Endothelial cell (in vitro differentiated cells): ENCODE results near the gene TMEM185B. TPM values are rescaled to one million over a fixed set of nuclear protein-coding genes. Genes with fewer than 3 reads are reported as not detected.
A peak's percentile ranks its signal among the peaks of the same experiment; 100 is the strongest.

Experiments used
- DNase-seq: peaks from one replicate; pipeline ENCODE4 v3.0.0; 2021; ENCODE audit warnings: low spot score
- H3K27ac Mint-ChIP-seq: one replicate; pipeline ENCODE4 v1.8.0; 2021; ENCODE audit warnings: mixed read lengths, inconsistent platforms; ENCODE audit not compliant: unreplicated experiment
- H3K27me3 Mint-ChIP-seq: one replicate; pipeline ENCODE4 v1.8.0; 2021; ENCODE audit warnings: mild to moderate bottlenecking, moderate library complexity, mixed read lengths, inconsistent platforms; ENCODE audit not compliant: unreplicated experiment
- H3K36me3 Mint-ChIP-seq: one replicate; pipeline ENCODE4 v1.8.0; 2021; ENCODE audit warnings: mild to moderate bottlenecking, low read depth, mixed read lengths, inconsistent platforms; ENCODE audit not compliant: unreplicated experiment
- H3K4me1 Mint-ChIP-seq: one replicate; pipeline ENCODE4 v1.8.0; 2021; ENCODE audit warnings: mild to moderate bottlenecking, mixed read lengths, inconsistent platforms; ENCODE audit not compliant: unreplicated experiment
- H3K4me3 Mint-ChIP-seq: one replicate; pipeline ENCODE4 v1.8.0; 2021; ENCODE audit warnings: mild to moderate bottlenecking, mixed read lengths, inconsistent platforms; ENCODE audit not compliant: unreplicated experiment
- H3K9me3 Mint-ChIP-seq: one replicate; pipeline ENCODE4 v1.8.0; 2021; ENCODE audit warnings: mixed read lengths, inconsistent platforms; ENCODE audit not compliant: unreplicated experiment
- CTCF ChIP-seq: fragments of 200-600 bp; sonication (generic); IDR thresholded peaks from one replicate; pipeline ENCODE4 v1.5.0; 2021; ENCODE audit warnings: antibody characterized with exemption; ENCODE audit not compliant: unreplicated experiment
- total RNA-seq: library from RNA; stranded (reverse); fragmentation: NEBNext Ultra II Directional; extraction: Animal tissue kit (Norgen Biotek cat#: 25700); gene quantifications from one replicate; pipeline ENCODE4 v1.2.1, GENCODE V29; 2021; ENCODE audit not compliant: unreplicated experiment

Gene TMEM185B
- total RNA-seq, 1 donor from 2014 or later = 38.4 TPM

GRCh38 chr2:120252225-120253020, 29.2 kb upstream of the TMEM185B start, which contains the start of gene RALB:
TSS of gene RALB (plus strand) at chr2:120252852. CDS start at chr2:120278665, 25,813 bp downstream.
- Mint-ChIP-seq H3K4me1 (peaks cover 66% of the 10 kb centered on the region), H3K36me3 (peaks cover 38% of the 10 kb centered on the region), H3K27me3 (peaks cover 22% of the 10 kb centered on the region), H3K27ac (peak within 1 kb of the TSS; percentile 93), H3K9me3 (no peaks in the 10 kb centered on the region), H3K4me3 (peak within 1 kb of the TSS; percentile 99)
- TF ChIP-seq CTCF = no peak
- DNase-seq = peak; percentile 100

- peak overlapping the region; percentile 89 for H3K27ac Mint-ChIP-seq
Observed at GRCh38 chr2:120251880-120252224, 28.7 kb upstream of the TMEM185B start.

GRCh38 chr2:120251078-120251477, 27.9 kb upstream of the TMEM185B start:
- TF ChIP-seq CTCF = no peak
- Mint-ChIP-seq H3K9me3 (no peaks in the 10 kb centered on the region), H3K4me3 (no peak overlapping the region), H3K36me3 (peaks cover 26% of the 10 kb centered on the region), H3K27ac (no peak overlapping the region), H3K27me3 (peaks cover 22% of the 10 kb centered on the region), H3K4me1 (peaks cover 65% of the 10 kb centered on the region)
- no peak for DNase-seq

More at GRCh38 chr2:120251880-120252224, 28.7 kb upstream of the TMEM185B start:
- H3K36me3 Mint-ChIP-seq = peaks cover 32% of the 10 kb centered on the region
- H3K9me3 Mint-ChIP-seq = no peaks in the 10 kb centered on the region
- DNase-seq = no peak
- H3K4me3 Mint-ChIP-seq = peak overlapping the region; percentile 98
- H3K4me1 Mint-ChIP-seq = peaks cover 66% of the 10 kb centered on the region
- TF ChIP-seq CTCF = no peak
- H3K27me3 Mint-ChIP-seq = peaks cover 22% of the 10 kb centered on the region

- Mint-ChIP-seq H3K27ac (no peak overlapping the region), H3K4me3 (no peak overlapping the region), H3K4me1 (peaks cover 65% of the 10 kb centered on the region), H3K9me3 (no peaks in the 10 kb centered on the region), H3K36me3 (peaks cover 22% of the 10 kb centered on the region), H3K27me3 (peaks cover 22% of the 10 kb centered on the region)
- TF ChIP-seq CTCF = no peak
- no peak for DNase-seq
Observed at GRCh38 chr2:120250640-120251039, 27.4 kb upstream of the TMEM185B start.

- Mint-ChIP-seq H3K27ac (no peak overlapping the region), H3K4me3 (peak overlapping the region; percentile 51), H3K9me3 (no peaks in the 10 kb centered on the region), H3K4me1 (peaks cover 64% of the 10 kb centered on the region), H3K36me3 (peaks cover 14% of the 10 kb centered on the region), H3K27me3 (peaks cover 17% of the 10 kb centered on the region)
- no peak for TF ChIP-seq CTCF
- DNase-seq = no peak
Observed at GRCh38 chr2:120247851-120248250, 24.7 kb upstream of the TMEM185B start.
